Urothelium cell line (cell line): Measurements from ENCODE around the gene LY6G6C.

Experiments used
- DNase-seq: peaks from one replicate; pipeline ENCODE4 v3.0.0; 2011; ENCODE audit warnings: low spot score, mixed read lengths
- FAIRE-seq: peaks from 2 replicates; lab custom pipeline; 2011; peaks lifted over from hg19 to GRCh38; lab: Jason Lieb, UNC

The LY6G6C gene

DNA sequence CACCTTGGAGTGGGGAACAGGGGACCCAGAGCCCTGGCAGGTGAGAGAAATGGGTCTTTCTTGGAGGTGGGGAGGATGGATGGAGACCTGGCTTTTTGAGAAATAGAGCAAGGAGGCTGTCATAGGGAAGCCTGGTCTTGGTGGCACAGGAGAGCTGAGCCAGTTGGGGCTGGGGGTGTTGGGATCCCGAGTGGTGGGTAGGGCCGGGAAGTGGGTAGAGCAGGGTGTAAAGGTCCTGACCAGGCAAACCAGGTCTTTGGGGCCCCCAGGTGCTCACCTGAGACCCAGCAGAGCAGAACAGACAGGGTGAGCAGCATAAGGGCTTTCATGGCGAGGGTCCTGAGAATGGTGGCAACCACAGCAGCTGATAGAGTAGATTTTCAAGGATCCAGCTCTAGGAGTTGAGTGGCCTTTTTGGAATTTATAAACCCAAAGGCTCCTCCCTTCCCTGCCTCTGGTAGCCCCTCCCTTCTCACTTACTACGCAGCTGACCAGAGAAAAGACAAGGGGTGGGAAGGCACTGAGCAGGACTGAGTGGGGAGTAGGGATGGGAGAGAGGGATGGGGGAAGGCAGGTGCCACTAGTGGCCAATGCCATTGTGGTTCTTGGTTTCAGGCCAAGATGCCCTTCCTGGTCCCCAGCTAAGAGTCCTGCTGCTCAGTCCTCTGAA is at the start of gene LY6G6C:
Gene LY6G6C, minus strand, starts transcription at position 396 of the 670 bp plus-strand sequence. Its CDS starts 67 bp downstream, at position 329.
- DNase-seq (no peak), FAIRE-seq (no peak)

GRCh38 chr6:31770860-31771259 is 49.3 kb upstream of the LY6G6C start:
- no peak for DNase-seq
- no peak for FAIRE-seq

GRCh38 chr6:31769684-31770371 is 48.3 kb upstream of the LY6G6C start:
- DNase-seq = peak; percentile 88
- FAIRE-seq = no peak

DNA sequence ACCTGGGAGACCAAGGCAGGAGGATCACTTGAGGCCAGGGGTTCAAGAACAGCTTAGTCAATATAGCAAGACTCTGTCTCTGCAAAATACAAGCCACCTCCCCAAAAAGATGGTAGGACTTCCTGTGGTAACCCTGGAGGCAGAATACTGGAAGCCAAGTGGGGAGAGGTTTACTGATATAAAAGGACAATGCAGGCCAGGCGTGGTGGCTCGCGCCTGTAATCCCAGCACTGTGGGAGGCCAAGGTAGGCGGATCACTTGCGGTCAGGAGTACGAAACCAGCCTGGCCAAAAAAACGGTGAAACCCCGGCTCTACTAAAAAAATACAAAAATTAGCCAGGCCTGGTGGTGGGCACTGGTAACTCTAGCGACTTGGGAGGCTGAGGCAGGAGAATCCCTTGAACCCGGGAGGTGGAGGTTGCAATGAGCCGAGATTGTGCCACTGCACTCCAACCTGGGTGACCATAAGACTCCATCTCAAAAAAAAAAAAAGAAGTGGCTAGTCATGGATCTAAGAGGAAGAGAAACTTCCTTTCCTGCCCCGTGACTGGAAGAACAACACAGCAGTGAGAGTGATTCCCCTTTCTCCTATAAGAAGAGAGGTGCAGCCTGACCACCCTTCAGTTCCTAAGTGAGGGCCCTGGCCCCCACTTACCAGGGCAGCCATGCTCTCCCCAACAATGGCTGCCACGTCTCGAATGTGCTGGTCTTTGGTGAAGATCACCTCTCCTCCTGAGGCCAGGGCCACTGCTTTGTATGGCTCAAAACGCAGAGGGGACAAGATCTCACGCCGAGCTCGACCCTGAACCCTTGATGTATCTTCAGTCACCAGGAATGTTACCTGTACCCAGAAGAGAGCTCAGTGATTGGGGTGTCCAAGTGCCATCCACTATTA is 47.1 kb upstream of the LY6G6C start:
- FAIRE-seq = no peak
- DNase-seq = no peak

- DNase-seq (no peak), FAIRE-seq (no peak)
These were observed 45.6 kb upstream of the LY6G6C start for GRCh38 chr6:31767096-31767645.

- no peak for DNase-seq
- no peak for FAIRE-seq
These were observed 44.6 kb upstream of the LY6G6C start for GRCh38 chr6:31765910-31766794.

- DNase-seq (no peak), FAIRE-seq (no peak)
These were observed 44.0 kb upstream of the LY6G6C start for GRCh38 chr6:31765559-31765909.

GRCh38 chr6:31764198-31764597 is 42.7 kb upstream of the LY6G6C start:
- DNase-seq (no peak), FAIRE-seq (no peak)

GRCh38 chr6:31763619-31763940 is 42.0 kb upstream of the LY6G6C start:
- DNase-seq (no peak), FAIRE-seq (no peak)

- no peak for DNase-seq
- no peak for FAIRE-seq
These were observed 41.5 kb upstream of the LY6G6C start for GRCh38 chr6:31762878-31763618.

DNA sequence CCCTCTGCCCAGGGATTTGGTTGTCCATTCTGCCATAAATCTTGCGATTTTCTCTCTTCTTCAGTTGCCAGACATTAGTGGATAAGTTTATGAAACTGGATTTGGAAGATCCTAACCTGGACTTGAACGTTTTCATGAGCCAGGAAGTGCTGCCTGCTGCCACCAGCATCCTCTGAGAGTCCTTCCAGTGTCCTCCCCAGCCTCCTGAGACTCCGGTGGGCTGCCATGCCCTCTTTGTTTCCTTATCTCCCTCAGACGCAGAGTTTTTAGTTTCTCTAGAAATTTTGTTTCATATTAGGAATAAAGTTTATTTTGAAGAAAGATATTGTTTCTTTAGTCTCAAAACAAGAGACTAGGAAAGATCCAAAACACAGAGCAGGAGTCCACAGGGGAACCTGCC is 40.8 kb upstream of the LY6G6C start, which contains the start of gene SAPCD1:
Gene SAPCD1, plus strand, starts transcription at position 301 of the 400 bp plus-strand sequence. CDS start 399 bp downstream, outside the sequence.
- DNase-seq (no peak), FAIRE-seq (no peak)

DNA sequence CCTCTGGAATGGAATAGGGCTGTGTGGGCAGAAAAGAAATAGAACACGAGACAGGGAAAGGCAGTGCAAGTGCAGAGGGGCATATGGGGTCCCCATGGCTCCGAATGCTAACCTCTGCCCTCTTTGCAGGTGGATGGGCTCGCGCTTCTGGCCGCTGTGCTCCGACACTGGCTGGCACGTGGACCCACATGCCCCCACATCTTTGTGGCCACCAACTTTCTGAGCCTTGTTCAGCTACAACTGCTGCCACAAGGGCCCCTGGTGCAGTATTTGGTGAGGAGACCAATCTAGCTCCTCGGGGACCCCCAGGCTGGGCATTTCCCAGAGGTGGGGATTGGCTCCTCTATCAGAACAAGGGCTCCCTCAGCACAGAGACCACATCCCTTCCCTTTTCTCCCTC is 39.8 kb upstream of the LY6G6C start:
- DNase-seq = no peak
- no peak for FAIRE-seq

- FAIRE-seq = no peak
These were observed 39.2 kb upstream of the LY6G6C start for GRCh38 chr6:31760790-31761189.

GRCh38 chr6:31758281-31758680 is 36.7 kb upstream of the LY6G6C start:
- FAIRE-seq (no peak), DNase-seq (no peak)

More at GRCh38 chr6:31760790-31761189, 39.2 kb upstream of the LY6G6C start:
- DNase-seq = no peak

- FAIRE-seq (no peak), DNase-seq (no peak)
These were observed 31.3 kb upstream of the LY6G6C start for GRCh38 chr6:31752739-31753319.

GRCh38 chr6:31750411-31751022 is 29.0 kb upstream of the LY6G6C start:
- DNase-seq (no peak), FAIRE-seq (no peak)

DNA sequence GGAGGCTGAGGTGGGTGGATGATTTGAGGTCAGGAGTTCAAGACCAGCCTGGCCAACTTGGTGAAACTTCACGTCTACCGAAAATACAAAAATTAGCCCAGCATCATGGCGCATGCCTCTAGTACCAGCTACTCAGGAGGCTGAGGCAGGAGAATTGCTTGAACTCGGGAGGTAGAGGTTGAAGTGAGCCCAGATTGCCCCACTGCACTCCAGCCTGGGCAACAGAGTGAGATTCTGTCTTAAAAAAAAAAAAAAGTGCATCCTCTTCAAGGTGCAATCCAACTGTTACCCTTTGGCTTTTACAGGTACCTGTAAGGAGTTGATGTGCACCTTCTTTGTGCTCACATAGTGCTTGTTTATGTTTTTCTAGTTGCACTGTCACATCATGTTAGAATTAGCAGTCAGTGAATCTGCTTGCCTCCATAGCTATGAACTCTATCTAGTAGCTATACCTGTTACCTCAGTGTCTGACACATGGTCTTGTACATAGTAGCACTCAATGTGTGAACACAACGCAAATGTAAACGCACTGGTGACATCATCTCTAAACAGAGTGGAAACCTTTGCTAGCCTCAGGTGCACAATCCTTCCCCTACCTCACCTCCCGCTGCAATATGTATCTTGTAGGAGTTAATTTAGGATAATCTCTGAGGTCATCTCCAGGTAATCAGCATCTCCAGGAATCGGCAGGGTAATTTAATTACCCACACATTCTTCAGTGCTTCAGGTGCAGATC is 27.9 kb upstream of the LY6G6C start:
- FAIRE-seq = no peak

GRCh38 chr6:31744422-31744821 is 22.9 kb upstream of the LY6G6C start:
- FAIRE-seq = no peak

More for the DNA sequence above, 27.9 kb upstream of the LY6G6C start:
- DNase-seq = no peak

More at GRCh38 chr6:31744422-31744821, 22.9 kb upstream of the LY6G6C start:
- DNase-seq = no peak
